LHCN-M2 (cell line): Measurements from ENCODE around the gene ADAMTS6. TPM values are rescaled to one million over a fixed set of nuclear protein-coding genes. Genes with fewer than 3 reads are reported as not detected.

Source experiments
- DNase-seq: peaks from one replicate; pipeline ENCODE4 v3.0.0-alpha.2; 2012; ENCODE audit warnings: low read depth
- total RNA-seq: library from RNA; depleted of rRNA; stranded (reverse); fragments of >200 nt; gene quantifications from 2 replicates; pipeline ENCODE4 v1.2.3, GENCODE V29; 2014

ADAMTS6 gene
- total RNA-seq, 1 experiment from 2014 or later, result 30.8 TPM

DNA sequence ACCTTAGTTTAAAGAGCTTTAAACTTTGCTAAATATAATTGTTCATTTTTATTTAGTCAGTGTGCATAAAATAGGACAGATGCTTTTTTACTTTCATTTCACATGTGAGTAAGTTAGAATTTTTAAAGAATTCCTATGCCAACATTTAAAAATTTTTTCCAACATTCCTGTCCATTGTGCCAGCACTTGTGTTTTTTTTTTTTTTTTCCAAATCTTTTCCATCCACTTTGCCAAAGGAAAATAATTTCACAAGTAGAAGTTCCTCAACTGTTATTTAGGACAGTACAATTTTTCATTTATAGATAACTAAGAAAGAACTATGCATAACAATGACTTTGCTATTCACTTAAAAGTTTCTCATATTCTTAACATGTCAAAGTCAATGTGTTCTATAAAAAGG is 189.5 kb downstream of the ADAMTS6 start:
- no peak for DNase-seq

DNA sequence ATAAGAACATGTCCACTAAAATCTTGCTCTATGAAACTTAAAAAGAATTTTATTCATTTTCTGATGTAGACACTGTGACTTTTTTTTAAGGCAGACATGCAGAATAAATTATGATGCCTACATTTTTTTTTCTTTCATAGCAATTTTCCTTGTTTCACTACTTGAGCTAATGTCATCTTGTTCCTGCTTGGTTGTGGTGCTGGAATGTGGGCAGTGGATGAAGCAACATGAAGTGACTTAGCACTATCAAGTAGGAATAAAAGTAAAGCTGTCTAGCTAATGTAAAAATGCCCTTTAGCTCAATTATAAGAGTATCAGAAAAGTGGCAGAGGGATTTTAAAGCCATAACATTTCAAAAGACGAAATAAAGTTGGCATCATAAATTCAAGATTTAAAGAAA is 191.0 kb downstream of the ADAMTS6 start:
- DNase-seq, result peak; percentile 17

DNA sequence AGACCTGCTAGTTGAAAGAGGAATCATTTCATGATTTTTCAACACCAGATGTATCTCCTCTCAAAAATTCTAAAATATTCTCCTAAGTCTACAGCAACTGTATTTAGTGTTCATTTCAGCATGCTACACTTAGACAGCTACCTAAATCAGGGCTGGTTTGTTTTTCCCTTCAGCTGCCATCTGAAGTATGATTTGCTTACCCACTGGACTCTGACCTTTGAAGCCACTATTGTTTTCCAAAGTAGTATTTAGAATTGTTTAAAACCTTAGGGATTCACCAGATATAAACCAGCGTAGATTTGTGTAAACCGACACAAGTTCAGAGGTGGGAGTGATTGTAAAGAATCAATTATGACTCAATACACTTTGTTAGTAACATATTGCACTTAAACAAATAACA is 193.1 kb downstream of the ADAMTS6 start:
- no peak for DNase-seq

DNA sequence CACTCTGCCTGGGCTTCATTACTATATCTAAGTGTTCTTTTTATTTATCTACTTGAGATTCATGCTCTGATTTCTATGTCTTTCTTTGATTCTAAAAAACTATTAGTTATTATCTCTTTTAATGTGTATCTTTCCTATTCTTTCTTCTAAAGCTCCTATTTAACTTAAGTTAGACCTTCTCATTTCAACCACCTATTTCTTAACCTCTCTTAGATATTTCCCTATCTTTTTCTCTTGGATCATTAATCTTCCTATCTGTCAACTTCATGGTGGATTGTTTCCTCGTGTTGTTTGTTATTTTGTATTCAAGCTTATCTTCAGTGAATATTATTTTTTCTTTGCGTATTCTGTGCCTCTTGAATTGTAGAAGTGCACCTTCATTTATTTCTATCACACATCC is 202.1 kb downstream of the ADAMTS6 start:
- DNase-seq, result no peak

DNA sequence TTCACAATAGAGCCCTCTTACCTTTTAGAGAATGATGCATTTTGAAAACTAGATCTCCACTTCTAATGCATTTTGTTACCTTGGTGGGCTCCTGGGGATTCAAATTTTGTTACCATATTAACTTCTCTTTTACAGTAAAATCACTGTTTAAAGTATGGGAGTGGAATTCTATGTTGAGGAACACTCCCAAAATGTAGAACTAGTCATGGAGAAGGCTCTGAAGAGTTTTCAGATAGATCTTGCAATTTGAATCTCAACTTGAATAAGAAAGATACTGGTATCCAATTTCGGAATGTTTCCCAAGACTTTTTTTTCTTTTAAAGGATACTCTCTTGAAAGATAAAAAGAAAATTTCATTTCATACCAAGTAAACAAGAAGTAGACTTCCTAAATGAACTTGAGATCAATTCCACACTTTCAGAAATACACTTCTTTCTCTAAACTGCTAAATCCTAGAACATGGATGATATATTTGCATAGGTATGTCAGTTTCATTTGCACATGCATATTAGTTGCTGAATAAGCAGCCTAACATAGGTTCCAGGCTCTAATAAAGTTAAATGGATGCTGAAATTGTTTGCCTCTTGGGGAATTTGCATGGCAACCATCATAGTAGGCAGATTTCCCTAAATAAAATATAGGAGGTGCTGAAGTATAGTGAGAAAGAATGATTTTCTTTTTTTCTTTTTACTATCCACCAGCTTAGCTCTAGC is 205.4 kb downstream of the ADAMTS6 start:
- DNase-seq, result no peak

DNA sequence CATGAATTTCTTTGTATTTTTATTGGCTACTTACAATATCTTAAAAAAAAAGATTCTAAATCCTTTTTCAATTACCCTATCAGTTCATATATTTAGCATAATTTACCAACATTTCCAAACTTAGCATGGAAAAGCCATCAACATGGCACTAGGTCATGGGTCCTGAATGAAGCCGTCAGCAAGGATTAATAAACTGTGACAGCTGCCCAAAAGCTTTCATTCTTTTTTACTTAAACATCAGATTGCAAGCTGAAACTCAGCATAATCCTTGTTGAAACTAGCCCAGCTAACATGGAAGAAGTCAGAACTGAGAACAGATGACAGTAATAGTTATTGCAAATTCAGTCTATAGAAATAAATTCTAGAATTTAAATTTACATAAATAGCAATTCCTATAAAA is 209.8 kb downstream of the ADAMTS6 start:
- no peak for DNase-seq

DNA sequence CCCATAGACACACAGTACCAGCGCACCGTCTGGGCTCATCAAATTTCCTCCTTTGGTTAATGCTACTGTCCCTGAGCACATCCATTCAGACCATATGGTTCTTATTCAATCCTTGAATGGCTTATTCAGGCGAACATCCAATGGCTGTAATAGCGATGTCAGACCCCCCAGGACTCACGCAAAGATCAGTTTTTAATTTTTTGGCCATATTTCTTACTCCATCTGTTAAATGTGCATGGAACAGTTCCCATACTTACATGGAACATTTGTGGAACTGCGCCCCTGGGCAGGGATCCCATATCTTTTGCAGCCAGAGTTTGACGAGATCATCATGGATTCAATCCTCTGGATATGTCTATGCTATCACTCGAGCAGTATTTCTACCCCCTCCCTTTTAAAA is 213.2 kb downstream of the ADAMTS6 start:
- DNase-seq, result no peak

DNA sequence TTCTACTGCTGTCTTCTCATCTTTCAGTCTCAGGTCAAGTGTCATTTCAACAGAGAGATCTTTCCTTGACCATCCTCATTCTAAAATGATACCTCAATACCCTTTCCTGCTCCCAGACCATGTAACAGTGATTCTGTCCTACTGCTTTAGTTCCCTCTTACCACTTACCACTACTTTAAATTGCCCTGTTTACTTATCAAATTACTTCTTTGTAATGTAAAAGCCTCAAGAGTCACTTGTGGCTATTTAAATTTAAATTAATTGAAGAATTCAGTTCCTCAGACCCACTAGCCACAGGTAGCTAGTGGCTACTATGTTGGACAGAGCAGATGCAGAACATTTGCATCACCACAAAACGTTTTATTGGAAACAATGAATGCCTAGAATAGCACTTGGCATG is 217.3 kb downstream of the ADAMTS6 start:
- DNase-seq, result no peak

DNA sequence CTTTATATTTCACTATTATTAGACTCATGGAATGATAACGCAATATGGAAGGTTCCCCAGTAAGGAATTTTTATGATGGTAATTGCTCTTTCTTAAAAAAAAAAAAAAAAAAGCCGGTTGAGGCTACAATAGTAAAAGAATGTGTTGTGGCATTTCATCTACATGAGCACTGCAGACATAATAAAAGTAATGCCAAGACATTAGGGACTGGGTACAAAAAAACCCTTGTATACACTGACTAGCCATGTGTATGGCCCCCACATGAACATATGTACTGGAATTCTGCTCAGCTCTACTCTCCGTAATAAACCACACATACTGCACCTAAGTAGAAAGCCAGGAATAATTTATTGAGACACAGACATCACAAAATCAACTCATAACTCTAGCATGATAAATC is 218.4 kb downstream of the ADAMTS6 start:
- DNase-seq, result no peak

DNA sequence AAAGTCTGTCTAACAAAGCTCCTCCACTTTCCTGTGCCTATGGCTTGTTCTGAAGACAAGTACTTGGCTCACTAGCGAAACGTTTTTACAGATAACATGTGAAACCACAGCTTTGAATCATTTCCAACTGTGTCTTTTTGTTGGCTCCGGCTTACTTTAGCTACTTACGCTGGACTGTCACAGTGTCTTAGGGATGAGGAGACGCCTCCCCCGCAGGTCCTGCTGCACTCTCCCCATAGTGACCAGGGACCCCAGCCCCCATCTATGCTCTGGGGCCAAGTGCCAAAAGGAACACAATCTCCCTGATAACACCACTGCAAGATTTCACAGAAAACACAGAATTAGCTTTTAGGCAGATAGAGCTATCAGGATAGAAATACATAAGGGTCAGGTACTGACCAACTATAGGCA is 219.1 kb downstream of the ADAMTS6 start:
- DNase-seq, result peak; percentile 76

DNA sequence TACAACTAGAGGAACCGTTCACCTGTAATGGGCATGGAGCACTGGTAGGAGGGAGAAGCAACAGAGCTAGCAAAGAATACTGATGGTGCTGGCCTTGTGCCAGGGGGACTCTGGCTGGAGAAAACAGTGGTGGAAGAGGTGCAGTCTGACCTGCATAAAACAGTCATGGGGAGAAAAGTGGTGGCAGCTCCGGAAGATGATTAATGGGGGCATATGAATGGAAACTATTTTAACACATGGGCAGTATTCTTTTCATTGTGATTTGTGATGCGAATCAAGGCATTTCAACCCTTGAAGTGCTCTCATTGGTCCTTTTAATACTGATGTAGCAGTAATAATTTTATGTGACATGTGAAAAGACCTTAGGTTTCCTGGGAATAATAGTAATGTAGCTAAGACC is 219.6 kb downstream of the ADAMTS6 start:
- peak; percentile 19 for DNase-seq

DNA sequence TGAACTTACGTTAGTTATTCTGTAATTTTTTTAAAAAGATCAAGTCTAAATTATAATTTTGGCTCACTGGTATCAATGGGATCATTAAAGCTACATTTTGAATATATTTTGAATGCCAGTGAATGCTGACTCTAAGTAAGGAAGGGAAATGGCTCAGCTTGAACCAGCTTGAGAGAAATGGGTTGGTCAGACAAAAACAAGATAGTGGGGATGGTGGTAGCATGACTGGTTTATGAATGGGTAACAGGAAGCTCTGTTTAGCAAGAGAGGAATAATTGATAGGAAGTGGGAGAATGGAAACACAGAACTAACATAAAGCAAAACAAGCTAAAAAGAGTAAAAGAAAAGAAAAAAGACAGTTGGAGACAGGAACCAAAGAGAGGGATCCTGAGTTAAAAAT is 220.2 kb downstream of the ADAMTS6 start:
- no peak for DNase-seq

DNA sequence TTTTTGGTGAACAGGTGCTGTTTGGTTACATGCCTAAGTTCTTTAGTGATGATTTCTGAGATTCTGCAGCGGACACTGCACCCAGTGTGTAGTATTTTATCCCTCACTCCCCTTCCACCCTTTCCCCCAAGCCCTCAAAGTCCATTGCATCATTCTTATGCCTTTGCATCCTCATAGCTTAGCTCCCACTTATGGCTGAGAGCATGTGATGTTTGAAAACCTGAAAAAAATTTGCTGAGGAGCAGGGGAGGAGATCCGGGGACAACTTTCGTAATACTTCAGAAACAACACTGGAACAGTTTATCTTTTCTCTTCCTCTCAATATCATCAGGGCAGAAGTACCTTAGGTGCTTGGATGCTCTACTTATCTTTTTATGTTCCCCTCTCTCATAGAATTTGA is 226.4 kb downstream of the ADAMTS6 start:
- no peak for DNase-seq

DNA sequence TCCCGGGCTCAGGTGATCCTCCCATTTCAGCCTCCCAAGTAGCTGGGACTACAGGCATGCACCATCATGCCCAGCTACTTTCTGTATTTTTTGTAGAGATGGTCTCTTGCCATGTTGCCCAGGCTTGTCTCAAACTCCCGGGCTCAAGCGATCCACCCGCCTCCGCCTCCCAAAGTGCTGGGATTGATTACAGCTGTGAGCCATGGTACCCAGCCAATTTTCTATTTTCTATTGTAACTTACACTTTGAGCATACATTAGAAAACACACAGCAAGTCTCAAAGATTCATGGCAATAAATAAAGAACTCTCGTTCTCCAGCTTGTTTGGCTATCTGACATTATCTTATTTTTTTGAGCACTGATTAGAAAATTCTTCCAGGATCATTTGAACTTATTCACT is 228.7 kb downstream of the ADAMTS6 start:
- no peak for DNase-seq

DNA sequence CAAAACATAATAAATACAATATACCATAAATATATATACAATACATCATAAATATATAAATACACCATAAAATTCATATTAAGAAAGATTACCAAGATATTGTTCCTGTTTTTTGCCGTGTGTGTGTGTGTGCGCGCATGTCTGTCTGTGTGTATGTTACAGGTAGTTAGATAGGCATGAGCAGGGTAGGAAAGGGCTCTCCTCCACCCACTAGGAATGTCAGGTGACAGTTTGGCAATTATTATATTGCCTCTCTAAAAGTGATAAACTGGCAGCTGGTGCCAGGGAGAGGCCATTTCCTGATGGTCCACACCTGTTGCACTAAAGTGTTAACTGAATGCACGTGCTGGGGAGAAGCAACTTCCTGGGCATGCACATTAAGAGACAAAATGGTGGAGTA is 232.8 kb downstream of the ADAMTS6 start:
- no peak for DNase-seq

DNA sequence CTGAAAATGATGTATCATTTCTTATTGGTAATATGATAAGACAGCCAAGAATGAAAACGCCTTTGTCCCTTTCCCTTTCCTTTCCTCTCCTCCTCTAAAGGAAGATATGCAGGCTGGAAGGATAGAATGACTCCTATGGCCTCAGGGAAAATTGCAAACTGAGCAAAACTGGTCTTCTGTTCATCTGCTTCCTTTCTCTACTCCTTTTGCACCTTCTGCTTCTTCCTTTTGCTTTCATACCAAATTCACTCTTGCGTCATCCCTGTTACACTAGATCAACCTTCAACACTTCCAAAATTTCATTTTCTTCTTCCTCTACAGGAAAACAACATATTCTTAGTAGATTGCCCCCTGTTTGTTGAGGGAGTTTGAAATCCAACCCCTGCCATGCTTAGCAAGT is 234.1 kb downstream of the ADAMTS6 start:
- DNase-seq, result no peak

DNA sequence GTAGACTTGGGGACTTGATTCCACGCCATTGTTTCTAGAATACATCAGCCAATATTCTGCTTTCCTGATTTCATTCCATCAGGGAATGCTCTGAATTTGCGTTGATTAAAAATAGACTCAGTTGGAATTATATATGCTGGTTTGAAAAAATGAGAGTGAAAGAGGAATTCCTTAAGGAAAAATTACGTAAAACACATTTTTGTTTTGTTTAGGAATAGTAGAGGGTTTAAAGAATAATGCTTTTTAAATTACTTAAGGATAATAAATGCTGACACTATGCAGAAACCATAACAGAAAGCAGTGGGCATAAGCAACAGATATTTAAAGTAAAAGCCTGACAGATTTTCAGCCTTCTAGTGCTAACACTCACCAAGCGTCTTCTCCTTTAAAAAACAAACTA is 235.0 kb downstream of the ADAMTS6 start:
- no peak for DNase-seq

DNA sequence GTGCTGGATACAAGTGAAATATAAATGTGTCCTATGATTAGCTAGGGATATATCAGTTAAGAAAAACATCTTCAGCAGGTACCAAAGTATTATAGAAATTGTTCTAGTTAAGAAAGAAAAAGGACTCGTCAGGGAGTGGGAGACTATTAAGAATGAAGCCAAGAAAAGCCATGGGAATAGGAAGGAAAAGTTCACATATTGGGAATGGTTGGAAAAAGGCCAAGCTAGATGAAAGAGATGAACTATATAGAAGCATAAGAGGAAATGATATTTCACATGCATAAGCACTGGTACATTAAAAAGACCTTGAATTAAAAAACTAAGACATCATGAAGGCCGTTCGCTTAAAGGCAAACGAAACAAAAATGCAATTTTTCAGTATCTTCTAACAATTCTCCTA is 237.7 kb downstream of the ADAMTS6 start:
- no peak for DNase-seq

DNA sequence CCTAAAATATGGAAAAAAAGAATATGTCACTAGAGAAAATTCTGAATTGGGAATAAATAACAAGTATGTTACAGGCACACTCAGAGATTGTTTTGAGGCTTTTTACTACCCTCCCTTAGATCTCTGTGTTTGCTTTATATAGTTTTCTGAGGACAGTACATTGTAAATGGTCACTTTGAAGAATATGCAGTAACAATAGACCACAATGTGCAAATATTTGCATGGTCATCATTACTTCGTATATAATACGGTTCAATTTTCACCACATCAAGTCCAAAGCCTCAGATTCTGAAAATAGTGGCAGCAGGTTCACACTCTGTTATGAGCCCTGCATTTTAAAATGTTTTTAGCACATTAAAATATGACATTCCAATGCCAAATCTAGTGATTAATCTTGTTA is 238.6 kb downstream of the ADAMTS6 start:
- no peak for DNase-seq

DNA sequence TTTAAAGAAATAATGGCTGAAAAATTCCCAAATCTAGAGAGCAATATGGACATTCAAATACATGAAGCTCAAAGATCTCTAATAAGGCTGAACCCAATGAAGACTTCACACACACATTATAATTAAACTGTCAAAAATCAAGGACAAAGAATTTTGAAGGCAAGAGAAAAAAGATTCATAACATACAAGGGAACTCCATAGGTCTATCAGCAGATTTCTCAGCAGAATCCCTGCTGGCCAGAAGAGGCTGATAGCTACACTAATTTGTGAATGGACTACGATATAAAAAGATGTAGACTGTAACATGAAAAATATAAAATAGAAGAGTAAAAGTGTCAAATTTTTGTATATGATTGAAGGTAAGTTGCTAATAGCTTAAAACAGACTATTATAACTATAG is 251.9 kb downstream of the ADAMTS6 start:
- DNase-seq, result no peak

DNA sequence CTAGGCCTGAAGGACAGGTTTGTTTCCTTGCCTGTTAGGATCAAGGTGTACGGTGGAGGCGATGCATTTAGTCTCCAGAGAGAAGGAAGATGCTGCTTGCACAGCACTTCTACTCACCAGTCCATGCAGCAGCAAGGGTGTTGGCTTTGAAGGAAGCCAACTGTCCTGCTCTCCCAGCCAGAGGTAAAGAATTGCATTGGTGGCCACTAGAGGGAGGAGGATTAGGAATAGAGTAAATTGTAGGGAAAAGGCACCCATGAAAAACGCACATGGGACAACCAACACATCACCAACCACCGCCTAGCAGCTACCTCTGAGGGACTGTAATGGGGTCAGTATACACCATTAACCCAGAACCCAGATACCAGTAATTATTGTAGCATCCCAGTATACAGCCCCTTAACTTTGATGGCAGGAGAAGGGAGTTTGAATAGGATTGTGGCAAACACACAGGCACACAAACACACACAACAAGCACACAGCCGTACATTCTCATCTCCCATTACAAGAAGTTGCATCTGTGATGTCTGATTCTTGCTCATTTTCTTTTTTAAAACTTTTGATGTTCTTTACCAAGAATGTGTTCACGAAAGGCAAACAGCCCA is 267.7 kb downstream of the ADAMTS6 start:
- DNase-seq, result peak; percentile 57

DNA sequence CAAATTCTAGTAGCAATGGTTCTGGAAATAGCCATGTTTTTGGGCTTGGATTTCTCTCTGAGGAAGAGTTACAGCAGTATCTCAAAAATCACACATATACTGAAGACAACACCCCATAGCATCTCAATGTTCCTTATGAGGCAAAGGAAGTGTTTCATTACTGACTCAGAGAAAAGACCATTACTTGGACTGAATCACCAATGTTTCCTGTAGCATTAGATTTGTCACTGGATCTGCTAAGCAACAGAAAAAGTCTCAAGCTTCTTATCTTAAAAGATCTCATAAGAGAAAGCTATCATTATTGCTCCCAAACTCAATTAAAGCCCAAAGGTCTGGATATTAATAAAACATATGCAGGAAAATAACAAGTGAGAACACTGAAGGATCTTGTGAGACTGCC is 272.4 kb downstream of the ADAMTS6 start:
- peak; percentile 94 for DNase-seq

DNA sequence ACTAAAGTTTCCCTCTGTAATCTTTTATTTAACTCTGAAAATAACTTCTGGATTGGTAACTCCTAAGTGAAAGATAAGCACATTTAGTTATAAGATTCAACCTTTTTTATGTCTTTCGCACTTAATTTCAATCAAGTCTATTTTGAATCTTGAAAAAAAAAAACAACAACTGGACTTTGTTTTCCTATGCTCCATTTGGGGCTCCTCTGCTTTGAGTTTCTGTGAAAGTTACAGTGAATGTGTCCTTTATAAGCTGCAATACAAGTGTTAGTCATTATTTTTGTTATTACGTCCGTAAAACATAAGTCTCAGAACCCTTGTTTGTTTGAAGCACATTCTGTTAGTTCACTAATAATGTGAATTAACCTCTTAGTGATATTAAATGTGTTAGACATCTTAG is 276.8 kb downstream of the ADAMTS6 start:
- peak; percentile 69 for DNase-seq

DNA sequence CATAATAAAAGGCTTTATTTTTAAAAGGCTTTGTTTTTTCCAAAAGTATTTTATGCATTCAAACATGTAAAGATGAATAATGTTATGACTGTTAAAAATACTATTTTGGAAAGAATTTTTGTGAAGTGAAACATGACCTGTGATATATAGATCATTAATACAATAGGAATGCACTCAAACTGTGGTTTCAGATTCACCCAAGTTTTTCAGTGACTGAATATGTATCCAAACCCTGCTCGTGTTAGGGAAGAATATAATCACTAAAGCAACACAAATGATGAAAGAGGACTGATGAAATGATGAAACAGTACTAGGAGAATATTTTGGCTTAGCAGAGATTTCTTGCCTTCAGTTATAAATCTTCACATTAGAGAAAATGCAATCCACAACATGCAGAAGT is 278.0 kb downstream of the ADAMTS6 start:
- DNase-seq, result peak; percentile 92
